Measurements from ENCODE around the gene LRFN5. TPM values are rescaled to one million over a fixed set of nuclear protein-coding genes. Genes with fewer than 3 reads are reported as not detected.

LRFN5 gene
- total and polyA plus RNA-seq, 2 of the 13 experiments (the other 11 are each of a cell fraction or from before 2014, with no cell fraction given): not detected

DNA sequence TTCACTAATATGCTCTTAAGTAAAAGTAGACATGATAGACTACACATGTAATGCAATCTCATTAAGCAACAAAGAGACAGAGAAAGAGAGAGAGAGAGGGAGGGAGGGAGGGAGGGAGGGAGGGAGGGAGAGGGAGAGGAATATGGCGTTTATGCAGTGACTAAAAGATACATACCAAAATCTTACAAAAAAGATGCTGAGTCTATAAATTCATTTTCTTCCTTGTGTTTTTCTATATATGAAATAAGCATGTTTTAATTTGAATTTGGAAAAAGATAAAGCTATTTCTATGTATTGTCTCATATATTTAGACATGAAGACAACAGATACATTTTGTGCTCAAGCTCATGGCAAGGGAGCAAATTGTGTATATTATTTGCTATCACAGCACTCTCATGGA is 44.1 kb downstream of the LRFN5 start:
- H3K4me3 ChIP-seq (replicated peaks in 1 of 3; ENCODE audit: insufficient read depth in 1 of 3, low read depth in 2 of 3, low read length in 3 of 3): no peak overlapping the region
- no peaks in the 10 kb centered on the region for H3K79me2 ChIP-seq (ENCODE audit: insufficient read depth, low read length)
- H4K20me1 ChIP-seq (ENCODE audit: insufficient read depth, low read length): no peaks in the 10 kb centered on the region
- intact Hi-C loops (cut with micrococcal nuclease; ENCODE audit: unreplicated experiment): no loop called here
- H3K36me3 ChIP-seq (replicated peaks in 1 of 2; ENCODE audit: control insufficient read depth in 1 of 2, insufficient read depth in 2 of 2, low read length in 2 of 2): no peaks in the 10 kb centered on the region
- ATAC-seq: no peak
- DNase-seq (ENCODE audit: low spot score): no peak
- H3K4me1 ChIP-seq (ENCODE audit: insufficient read depth, low read length): no peaks in the 10 kb centered on the region
- H3K27ac ChIP-seq (ENCODE audit: extremely low read length, insufficient read depth, low read length): no peak overlapping the region
- FAIRE-seq: no peak
- H2AFZ ChIP-seq (ENCODE audit: low read length): no peak overlapping the region
- no peak overlapping the region for H3K9ac ChIP-seq (ENCODE audit: insufficient read depth, low read depth, low read length)
- in situ Hi-C loops (cut with HindIII; ENCODE audit: extremely low pct_ligation_motif_present, low pct_unique_long_range_greater_than_20kb): no loop called here
- ChIA-PET POLR2A (no interaction called here), CTCF (ENCODE audit: low intra/inter-chr PET ratio, low total read pairs) (no interaction called here)
- no TSS peak for BruUV-seq (replicated peaks)
- no peaks in the 10 kb centered on the region for H3K27me3 ChIP-seq (ENCODE audit: control insufficient read depth in 1 of 2, insufficient read depth in 2 of 2, low read length in 2 of 2)
- TF ChIP-seq SP2 (CRISPR knock-in tag; IDR thresholded peaks at IDR 0.05) (no peak), HNRNPK (IDR thresholded peaks at IDR 0.05; ENCODE audit: low read depth, low read length, poor library complexity, severe bottlenecking) (peak; percentile 99), ZNF552 (CRISPR knock-in tag; IDR thresholded peaks at IDR 0.05; ENCODE audit: borderline replicate concordance) (no peak), ZNF251 (CRISPR knock-in tag; IDR thresholded peaks at IDR 0.05) (no peak), HNRNPUL1 (IDR thresholded peaks at IDR 0.05; ENCODE audit: low read depth, low read length) (no peak)
- no peak overlapping the region for H3K4me2 ChIP-seq (ENCODE audit: low read depth, low read length)
- peaks cover 45% of the 10 kb centered on the region for H3K9me3 ChIP-seq (ENCODE audit: low read length)
- 1% methylated on average over 1 of the region's 1 CpG for WGBS (ENCODE audit: low lambda C conversion rate)

DNA sequence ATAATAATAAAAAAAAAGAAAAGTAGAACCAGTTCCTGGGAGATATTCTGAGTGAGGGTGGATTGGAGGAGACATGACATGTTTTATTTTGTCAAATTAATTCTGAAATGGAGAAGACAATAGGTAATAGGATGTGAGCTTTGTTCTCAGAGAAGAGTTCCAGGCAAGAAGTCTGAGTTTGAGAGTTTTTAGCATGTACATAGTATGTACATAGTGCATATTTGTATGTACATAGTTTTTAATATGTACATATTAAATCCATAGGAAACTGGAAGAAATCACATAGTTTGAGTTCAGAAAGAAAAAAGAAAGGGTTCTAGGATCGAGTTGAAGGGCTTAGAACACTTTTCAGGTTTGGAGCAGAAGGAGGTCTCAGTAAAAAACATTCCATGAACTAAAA is 47.5 kb downstream of the LRFN5 start:
- H3K27ac ChIP-seq (ENCODE audit: extremely low read length, insufficient read depth, low read length): no peak overlapping the region
- H3K4me2 ChIP-seq (ENCODE audit: low read depth, low read length): no peak overlapping the region
- no peak for ATAC-seq
- CTCF ChIA-PET (ENCODE audit: low intra/inter-chr PET ratio, low total read pairs): no interaction called here
- no peaks in the 10 kb centered on the region for H3K79me2 ChIP-seq (ENCODE audit: insufficient read depth, low read length)
- H3K36me3 ChIP-seq (replicated peaks in 1 of 2; ENCODE audit: control insufficient read depth in 1 of 2, insufficient read depth in 2 of 2, low read length in 2 of 2): no peaks in the 10 kb centered on the region
- no peak overlapping the region for H3K9ac ChIP-seq (ENCODE audit: insufficient read depth, low read depth, low read length)
- no peaks in the 10 kb centered on the region for H3K27me3 ChIP-seq (ENCODE audit: control insufficient read depth in 1 of 2, insufficient read depth in 2 of 2, low read length in 2 of 2)
- no peaks in the 10 kb centered on the region for H4K20me1 ChIP-seq (ENCODE audit: insufficient read depth, low read length)
- in situ Hi-C loops (cut with HindIII; ENCODE audit: extremely low pct_ligation_motif_present, low pct_unique_long_range_greater_than_20kb): no loop called here
- H3K9me3 ChIP-seq (ENCODE audit: low read length): peaks cover 44% of the 10 kb centered on the region
- DNase-seq (ENCODE audit: low spot score): no peak
- no peak for FAIRE-seq
- no TSS peak for BruUV-seq (replicated peaks)
- H3K4me3 ChIP-seq (replicated peaks in 1 of 3; ENCODE audit: insufficient read depth in 1 of 3, low read depth in 2 of 3, low read length in 3 of 3): no peak overlapping the region
- intact Hi-C loops (cut with micrococcal nuclease; ENCODE audit: unreplicated experiment): no loop called here
- 0% methylated on average over 1 of the region's 1 CpG for WGBS (ENCODE audit: low lambda C conversion rate)
- no peak overlapping the region for H2AFZ ChIP-seq (ENCODE audit: low read length)
- H3K4me1 ChIP-seq (ENCODE audit: insufficient read depth, low read length): no peaks in the 10 kb centered on the region
- POLR2A ChIA-PET: no interaction called here
- TF ChIP-seq JUNB (CRISPR knock-in tag; IDR thresholded peaks at IDR 0.05; ENCODE audit: borderline replicate concordance) (no peak), TBX3 (IDR thresholded peaks at IDR 0.05; ENCODE audit: borderline replicate concordance) (no peak), HNRNPUL1 (IDR thresholded peaks at IDR 0.05; ENCODE audit: low read depth, low read length) (no peak), ZNF678 (CRISPR knock-in tag; IDR thresholded peaks at IDR 0.05) (no peak), NFYB (CRISPR knock-in tag; IDR thresholded peaks at IDR 0.05) (no peak), ZNF441 (CRISPR knock-in tag; IDR thresholded peaks at IDR 0.05; ENCODE audit: borderline replicate concordance) (no peak), SUZ12 (IDR thresholded peaks at IDR 0.05; ENCODE audit: low read depth, low read length) (no peak), KLF11 (CRISPR knock-in tag; IDR thresholded peaks at IDR 0.05) (no peak), ZSCAN31 (CRISPR knock-in tag; IDR thresholded peaks at IDR 0.05; ENCODE audit: low read depth) (no peak), ELF3 (CRISPR knock-in tag; IDR thresholded peaks at IDR 0.05) (no peak), KDM3A (CRISPR knock-in tag; IDR thresholded peaks at IDR 0.05; ENCODE audit: low read depth) (no peak), SNAI1 (CRISPR knock-in tag; IDR thresholded peaks at IDR 0.05; ENCODE audit: borderline replicate concordance) (no peak), HNRNPL (IDR thresholded peaks at IDR 0.05; ENCODE audit: low read depth, low read length) (no peak), IRF2 (CRISPR knock-in tag; IDR thresholded peaks at IDR 0.05) (no peak), TRIM24 (CRISPR knock-in tag; IDR thresholded peaks at IDR 0.05) (no peak)
- TF ChIP-seq, protein P1, sequence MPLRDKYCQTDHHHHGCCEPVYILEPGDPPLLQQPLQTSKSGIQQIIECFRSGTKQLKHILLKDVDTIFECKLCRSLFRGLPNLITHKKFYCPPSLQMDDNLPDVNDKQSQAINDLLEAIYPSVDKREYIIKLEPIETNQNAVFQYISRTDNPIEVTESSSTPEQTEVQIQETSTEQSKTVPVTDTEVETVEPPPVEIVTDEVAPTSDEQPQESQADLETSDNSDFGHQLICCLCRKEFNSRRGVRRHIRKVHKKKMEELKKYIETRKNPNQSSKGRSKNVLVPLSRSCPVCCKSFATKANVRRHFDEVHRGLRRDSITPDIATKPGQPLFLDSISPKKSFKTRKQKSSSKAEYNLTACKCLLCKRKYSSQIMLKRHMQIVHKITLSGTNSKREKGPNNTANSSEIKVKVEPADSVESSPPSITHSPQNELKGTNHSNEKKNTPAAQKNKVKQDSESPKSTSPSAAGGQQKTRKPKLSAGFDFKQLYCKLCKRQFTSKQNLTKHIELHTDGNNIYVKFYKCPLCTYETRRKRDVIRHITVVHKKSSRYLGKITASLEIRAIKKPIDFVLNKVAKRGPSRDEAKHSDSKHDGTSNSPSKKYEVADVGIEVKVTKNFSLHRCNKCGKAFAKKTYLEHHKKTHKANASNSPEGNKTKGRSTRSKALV (CRISPR knock-in tag; IDR thresholded peaks at IDR 0.05): no peak

Measured in HepG2 (cell line).